Purkinje cell (primary cell): ENCODE results near the gene FAM221A. TPM values are rescaled to one million over a fixed set of nuclear protein-coding genes. Genes with fewer than 3 reads are reported as not detected.

Experiments
- polyA plus RNA-seq: library from polyadenylated mRNA; unstranded; fragments of >200 nt; fragmentation: Nextera tagmentation; gene quantifications from 2 replicates; pipeline ENCODE4 v1.2.1, GENCODE V29; 2014

Gene FAM221A, protein sequence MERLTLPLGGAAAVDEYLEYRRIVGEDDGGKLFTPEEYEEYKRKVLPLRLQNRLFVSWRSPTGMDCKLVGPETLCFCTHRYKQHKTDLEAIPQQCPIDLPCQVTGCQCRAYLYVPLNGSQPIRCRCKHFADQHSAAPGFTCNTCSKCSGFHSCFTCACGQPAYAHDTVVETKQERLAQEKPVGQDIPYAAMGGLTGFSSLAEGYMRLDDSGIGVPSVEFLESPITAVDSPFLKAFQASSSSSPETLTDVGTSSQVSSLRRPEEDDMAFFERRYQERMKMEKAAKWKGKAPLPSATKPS
- polyA plus RNA-seq = 44.1 and 56.9 TPM in 2 replicates

GRCh38 chr7:23679898-23680413 lies at the start of gene FAM221A:
Gene FAM221A (plus strand): TSS chr7:23680199. CDS start chr7:23680219, 20 bp downstream.

DNA sequence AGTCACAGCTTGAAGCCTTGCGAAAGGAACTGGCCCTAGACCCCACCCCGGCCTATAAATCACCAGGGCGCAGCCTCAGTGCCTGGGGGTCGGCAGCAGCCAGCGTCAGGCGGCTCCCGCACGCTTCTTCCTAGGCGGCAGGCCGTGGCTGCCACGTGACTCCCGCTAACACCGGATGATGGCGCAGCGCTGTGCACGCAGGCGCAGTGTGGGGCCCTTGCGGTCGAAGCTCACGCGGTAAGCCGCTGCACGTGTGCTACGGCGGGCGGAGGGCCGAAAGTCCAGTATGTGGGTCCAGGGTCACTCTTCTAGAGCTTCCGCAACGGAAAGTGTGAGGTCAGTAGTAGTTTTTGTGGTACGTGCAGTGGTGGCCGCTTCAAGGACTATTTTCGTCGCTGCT lies 30.0 kb downstream of the FAM221A start, which contains the start of gene STK31:
TSS of gene STK31 (plus strand) at position 220 of the 400 bp plus-strand sequence. CDS start at position 287, 67 bp downstream.

Other genes with a start within 250 kb of the FAM221A start
- gene IGF2BP3, start 209.7 kb upstream of the FAM221A start, polyA plus RNA-seq = not detected in 2 replicates
- gene TRA2A, start 148.2 kb upstream of the FAM221A start, polyA plus RNA-seq = 158 and 197 TPM in 2 replicates
- 21.5 and 36.6 TPM in 2 replicates for gene CCDC126, start 82.8 kb upstream of the FAM221A start, polyA plus RNA-seq
- not detected in 2 replicates for gene STK31, start 30.0 kb downstream of the FAM221A start, polyA plus RNA-seq